GM12873 (cell line): ENCODE data around the gene TRIM44.

Experiments used
- TF ChIP-seq, protein P1 (sequence below): IDR thresholded peaks from 2 replicates; pipeline ENCODE4 v1.5.1; 2012; ENCODE audit warnings: low read depth, mild to moderate bottlenecking, moderate library complexity, low read length, control low read depth; ENCODE audit not compliant: insufficient read depth; ENCODE audit errors: missing control alignments

TRIM44 gene

DNA sequence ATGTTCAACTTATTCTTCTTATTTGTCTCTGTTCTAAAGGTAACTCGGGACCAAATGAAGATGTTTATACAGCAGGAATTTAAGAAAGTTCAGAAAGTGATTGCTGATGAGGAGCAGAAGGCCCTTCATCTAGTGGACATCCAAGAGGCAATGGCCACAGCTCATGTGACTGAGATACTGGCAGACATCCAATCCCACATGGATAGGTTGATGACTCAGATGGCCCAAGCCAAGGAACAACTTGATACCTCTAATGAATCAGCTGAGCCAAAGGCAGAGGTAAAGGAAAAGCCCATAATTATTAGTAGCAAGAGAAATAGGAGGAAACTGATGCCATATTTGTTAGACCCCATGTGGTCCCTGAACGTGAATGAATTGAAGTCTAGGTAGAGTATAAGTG lies 63.3 kb downstream of the TRIM44 start:
- TF ChIP-seq, protein P1, sequence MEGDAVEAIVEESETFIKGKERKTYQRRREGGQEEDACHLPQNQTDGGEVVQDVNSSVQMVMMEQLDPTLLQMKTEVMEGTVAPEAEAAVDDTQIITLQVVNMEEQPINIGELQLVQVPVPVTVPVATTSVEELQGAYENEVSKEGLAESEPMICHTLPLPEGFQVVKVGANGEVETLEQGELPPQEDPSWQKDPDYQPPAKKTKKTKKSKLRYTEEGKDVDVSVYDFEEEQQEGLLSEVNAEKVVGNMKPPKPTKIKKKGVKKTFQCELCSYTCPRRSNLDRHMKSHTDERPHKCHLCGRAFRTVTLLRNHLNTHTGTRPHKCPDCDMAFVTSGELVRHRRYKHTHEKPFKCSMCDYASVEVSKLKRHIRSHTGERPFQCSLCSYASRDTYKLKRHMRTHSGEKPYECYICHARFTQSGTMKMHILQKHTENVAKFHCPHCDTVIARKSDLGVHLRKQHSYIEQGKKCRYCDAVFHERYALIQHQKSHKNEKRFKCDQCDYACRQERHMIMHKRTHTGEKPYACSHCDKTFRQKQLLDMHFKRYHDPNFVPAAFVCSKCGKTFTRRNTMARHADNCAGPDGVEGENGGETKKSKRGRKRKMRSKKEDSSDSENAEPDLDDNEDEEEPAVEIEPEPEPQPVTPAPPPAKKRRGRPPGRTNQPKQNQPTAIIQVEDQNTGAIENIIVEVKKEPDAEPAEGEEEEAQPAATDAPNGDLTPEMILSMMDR, result no peak

DNA sequence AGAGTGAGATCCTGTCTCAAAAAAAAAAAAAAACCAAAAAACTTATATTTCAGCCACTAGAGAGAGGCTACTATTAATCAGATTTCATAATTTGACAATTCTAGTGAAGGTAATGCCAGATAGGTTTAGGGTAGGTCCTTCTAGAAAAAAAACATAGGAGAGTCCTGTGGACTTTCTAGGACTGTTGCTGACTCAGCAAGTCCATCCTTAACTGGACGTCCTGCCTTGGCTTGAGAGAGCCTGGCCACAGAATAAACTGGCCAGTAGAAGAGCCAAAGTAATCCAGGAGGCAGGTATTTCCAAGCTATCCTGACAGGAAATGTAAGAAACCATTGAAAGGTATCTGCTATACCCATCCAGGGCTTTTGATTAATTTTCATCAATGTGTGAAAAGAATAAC lies 64.6 kb downstream of the TRIM44 start:
- TF ChIP-seq, protein P1, result no peak

DNA sequence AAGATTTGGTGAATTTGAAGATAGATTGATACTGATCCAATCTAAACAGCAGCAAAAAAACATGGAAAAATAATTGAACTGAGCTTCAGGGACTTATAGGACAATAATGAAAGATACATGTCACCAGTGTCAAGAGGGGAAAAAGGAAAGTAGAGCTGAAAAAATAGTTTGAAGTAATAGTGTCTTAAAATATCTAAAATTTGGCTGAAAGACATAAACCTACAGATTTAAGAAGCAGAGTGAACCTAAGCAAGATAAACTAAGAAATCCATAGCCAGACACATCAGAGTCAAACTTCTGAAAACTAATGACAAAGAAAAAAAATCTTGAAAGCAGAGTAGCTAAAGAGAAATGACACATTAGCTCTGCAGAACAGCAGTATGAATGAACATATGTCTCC lies 67.7 kb downstream of the TRIM44 start:
- TF ChIP-seq, protein P1, result no peak

DNA sequence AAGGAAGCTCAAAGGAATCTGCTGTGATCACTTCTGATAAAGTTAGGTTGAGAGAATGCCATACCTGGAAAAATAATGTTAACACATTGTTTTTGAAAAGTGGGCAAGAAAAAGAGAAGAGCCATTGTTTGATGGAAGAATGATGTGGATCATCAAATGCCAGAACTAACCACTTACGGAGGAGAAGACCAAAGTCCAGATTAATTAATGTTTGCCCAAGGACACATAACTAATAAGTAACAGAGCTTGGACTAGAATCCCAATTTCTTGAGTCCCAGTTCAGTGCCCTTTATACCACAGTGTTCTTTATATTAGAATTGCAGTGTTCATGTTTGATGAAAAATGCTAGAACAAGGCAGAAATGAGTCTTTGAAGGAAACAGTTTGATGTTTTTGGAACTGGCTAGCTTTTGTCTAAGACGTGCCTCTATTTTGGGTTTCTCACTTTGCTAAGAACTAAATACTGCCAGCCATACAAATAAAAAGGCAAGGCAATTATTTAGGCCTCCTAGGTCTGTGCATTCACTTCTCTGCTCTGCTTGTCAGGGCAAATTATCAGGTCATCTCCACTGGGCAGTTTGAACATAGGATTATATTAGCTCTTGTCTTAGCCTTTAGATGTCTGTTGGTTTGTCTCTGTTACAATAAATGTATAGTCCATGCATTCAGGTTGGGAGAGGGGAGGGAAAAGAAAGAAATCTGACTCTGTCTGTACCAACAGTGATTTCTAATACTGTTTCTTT lies 72.3 kb downstream of the TRIM44 start:
- TF ChIP-seq, protein P1, result no peak

DNA sequence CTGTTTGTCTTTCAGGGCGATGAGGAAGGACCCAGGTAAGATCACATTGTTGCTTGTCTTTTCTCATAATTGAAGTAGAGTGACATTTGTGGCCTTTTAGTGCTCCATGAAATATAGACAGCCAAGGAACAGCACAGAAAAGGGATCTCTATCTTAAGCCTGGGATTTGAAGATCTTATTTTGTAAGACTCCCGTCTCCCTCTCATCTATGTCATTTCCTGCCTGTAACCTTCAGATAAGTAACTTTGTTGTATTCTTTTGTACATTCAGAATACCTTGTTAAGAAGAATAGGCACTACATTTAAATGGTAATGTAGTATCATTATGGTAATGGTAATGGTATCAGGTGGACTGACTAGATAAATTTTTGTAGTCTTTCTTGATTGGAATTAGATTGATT lies 72.8 kb downstream of the TRIM44 start:
- TF ChIP-seq, protein P1, result no peak

DNA sequence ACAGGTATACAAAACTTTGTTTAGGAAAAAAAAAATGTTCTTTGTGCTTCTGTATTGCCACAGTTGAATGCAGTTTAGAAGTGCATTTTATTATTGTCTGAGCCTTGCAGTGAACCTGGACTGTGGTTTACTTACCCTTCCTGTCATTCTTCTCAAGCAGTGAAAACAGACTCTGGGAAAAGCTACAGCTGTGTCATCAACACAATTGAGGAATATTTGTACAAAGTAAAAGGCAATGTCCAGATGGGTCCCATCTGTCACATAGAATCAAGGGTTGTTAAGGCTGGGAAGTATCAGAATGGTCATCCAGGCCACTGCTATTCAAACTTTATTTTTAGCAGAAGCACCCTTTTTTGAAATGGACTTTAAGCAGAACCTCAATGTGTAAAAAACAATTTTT lies 73.3 kb downstream of the TRIM44 start:
- TF ChIP-seq, protein P1, result no peak

DNA sequence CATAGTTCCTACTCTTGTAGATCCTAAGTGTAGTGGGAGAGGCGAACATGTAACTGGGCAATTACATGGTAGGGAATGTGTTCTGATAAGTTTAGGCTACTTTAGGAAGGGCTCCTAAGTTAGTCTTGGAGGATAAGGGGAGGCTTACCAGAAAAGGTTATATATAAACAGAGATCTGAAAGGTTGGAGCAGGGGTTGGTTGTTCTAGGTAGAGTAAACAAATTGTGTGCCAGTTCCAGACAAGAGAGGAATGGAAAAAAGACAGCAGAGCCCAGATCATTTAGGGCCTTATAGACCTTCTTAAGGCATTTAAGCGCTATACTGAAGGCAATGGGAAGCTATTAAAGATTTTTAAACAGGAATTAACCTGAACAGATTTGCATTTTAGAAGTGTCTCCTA lies 74.4 kb downstream of the TRIM44 start:
- TF ChIP-seq, protein P1, result no peak
